Gastroesophageal sphincter (tissue), 4 donors: ENCODE results near the gene SERPINB5. TPM values are rescaled to one million over a fixed set of nuclear protein-coding genes. Genes with fewer than 3 reads are reported as not detected.

Experiments
- ATAC-seq: fragments of 150-250 bp; one replicate; pipeline ENCODE4 v1.9.1; 2016; ENCODE audit warnings: mild to moderate bottlenecking, moderate library complexity
- H3K27ac ChIP-seq, 4 donors: fragments of 200-600 bp; sonication (generic) in 3 of 4; 1 replicate in 3 of 4; 2 replicates in 1 of 4; pipeline ENCODE4 v1.5.1; 2016 to 2019
- H3K27me3 ChIP-seq: fragments of 200-600 bp; sonication (generic); one replicate; pipeline ENCODE4 v1.5.1; 2019
- H3K36me3 ChIP-seq, 2 donors: fragments of 200-600 bp; sonication (generic); one replicate each; pipeline ENCODE4 v1.5.1; 2019; ENCODE audit warnings: control low read depth in 1 of 2
- H3K4me1 ChIP-seq, 3 donors: fragments of 200-600 bp; sonication (generic); 1 replicate in 2 of 3; 2 replicates in 1 of 3; pipeline ENCODE4 v1.5.1; 2016 to 2019; ENCODE audit warnings: control low read depth in 2 of 3
- H3K4me3 ChIP-seq, 2 donors: fragments of 200-600 bp; sonication (generic); one replicate each; pipeline ENCODE4 v1.5.1; 2019; ENCODE audit warnings: mild to moderate bottlenecking in 1 of 2, moderate library complexity in 1 of 2
- H3K9me3 ChIP-seq, 3 donors: fragments of 200-600 bp; sonication (generic); one replicate each; pipeline ENCODE4 v1.5.1; 2017 to 2019; ENCODE audit warnings: control low read depth in 2 of 3
- EP300 ChIP-seq: sonication (generic); formaldehyde crosslinking; IDR thresholded peaks from one replicate; pipeline ENCODE4 v1.6.1; 2017; ENCODE audit warnings: antibody characterized with exemption, mild to moderate bottlenecking
- POLR2A ChIP-seq, 2 donors: fragments of 450-650 bp; IDR thresholded peaks; one replicate each; pipeline ENCODE4 v1.6.1; 2017; ENCODE audit warnings: antibody characterized with exemption in 2 of 2, mild to moderate bottlenecking in 2 of 2, moderate library complexity in 1 of 2
- POLR2AphosphoS5 ChIP-seq: sonication (generic); formaldehyde crosslinking; IDR thresholded peaks from one replicate; pipeline ENCODE4 v1.6.1; 2017; ENCODE audit warnings: antibody characterized with exemption
- WGBS, 2 donors: methylation state at CpG; one replicate each; pipeline ENCODE4 v1.1.5; 2018; ENCODE audit warnings: low coverage in 1 of 2; 5-methylcytosine and 5-hydroxymethylcytosine counted together
- total RNA-seq, 4 donors: library from RNA; depleted of rRNA; stranded (reverse); fragments of >200 nt; gene quantifications; one replicate each; pipeline ENCODE4 v1.1.0, GENCODE V29; 2016
- TF ChIP-seq, protein P1 (sequence below), 4 experiments: fragments of 200-600 bp in 2 of 4; fragments of 450-650 bp in 2 of 4; sonication (generic) in 1 of 4; IDR thresholded peaks; one replicate each; pipeline ENCODE4 v1.5.1; 2017 to 2019; ENCODE audit warnings: antibody characterized with exemption in 4 of 4, mild to moderate bottlenecking in 2 of 4, moderate library complexity in 2 of 4

The SERPINB5 gene
- total RNA-seq, 4 donors from 2014 or later: 0.13 to 11.5 (median 1.1) TPM; not detected in 1

DNA sequence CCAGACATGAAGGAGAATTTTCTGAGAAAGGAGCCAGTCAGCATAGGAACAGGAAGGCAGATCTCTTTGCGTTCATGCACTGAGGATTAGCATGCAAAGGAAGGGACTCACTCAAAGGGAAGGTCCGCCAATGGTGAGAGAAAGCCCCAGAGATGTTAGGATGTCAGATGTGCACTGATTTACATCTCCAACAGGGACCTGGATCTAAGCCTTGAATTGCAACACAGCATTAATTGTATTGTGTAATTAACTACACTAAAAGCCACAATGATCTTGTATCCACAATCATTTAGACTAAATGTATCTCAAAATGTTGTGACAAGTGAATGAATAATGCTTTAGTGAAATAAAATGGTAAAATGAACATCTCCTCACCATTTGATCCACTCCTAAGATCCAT lies 4.2 kb downstream of the SERPINB5 start:
- H3K36me3 ChIP-seq: no peaks in the 10 kb centered on the region
- H3K4me3 ChIP-seq: no peak overlapping the region
- H3K9me3 ChIP-seq: no peaks in the 10 kb centered on the region
- WGBS, 2 donors: 69 to 71% methylated on average over 2 of the region's 2 CpGs
- no peak overlapping the region for H3K27ac ChIP-seq
- no peak for ATAC-seq
- no peaks in the 10 kb centered on the region for H3K27me3 ChIP-seq
- no peaks in the 10 kb centered on the region for H3K4me1 ChIP-seq
- TF ChIP-seq, protein P1, sequence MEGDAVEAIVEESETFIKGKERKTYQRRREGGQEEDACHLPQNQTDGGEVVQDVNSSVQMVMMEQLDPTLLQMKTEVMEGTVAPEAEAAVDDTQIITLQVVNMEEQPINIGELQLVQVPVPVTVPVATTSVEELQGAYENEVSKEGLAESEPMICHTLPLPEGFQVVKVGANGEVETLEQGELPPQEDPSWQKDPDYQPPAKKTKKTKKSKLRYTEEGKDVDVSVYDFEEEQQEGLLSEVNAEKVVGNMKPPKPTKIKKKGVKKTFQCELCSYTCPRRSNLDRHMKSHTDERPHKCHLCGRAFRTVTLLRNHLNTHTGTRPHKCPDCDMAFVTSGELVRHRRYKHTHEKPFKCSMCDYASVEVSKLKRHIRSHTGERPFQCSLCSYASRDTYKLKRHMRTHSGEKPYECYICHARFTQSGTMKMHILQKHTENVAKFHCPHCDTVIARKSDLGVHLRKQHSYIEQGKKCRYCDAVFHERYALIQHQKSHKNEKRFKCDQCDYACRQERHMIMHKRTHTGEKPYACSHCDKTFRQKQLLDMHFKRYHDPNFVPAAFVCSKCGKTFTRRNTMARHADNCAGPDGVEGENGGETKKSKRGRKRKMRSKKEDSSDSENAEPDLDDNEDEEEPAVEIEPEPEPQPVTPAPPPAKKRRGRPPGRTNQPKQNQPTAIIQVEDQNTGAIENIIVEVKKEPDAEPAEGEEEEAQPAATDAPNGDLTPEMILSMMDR (IDR thresholded peaks at IDR 0.05): no peak
- TF ChIP-seq POLR2AphosphoS5 (no peak), POLR2A (IDR thresholded peaks at IDR 0.05) (no peak)

GRCh38 chr18:63487676-63488075 lies 10.9 kb downstream of the SERPINB5 start:
- Histone ChIP-seq H3K4me1 (peaks cover 0 to 16% (median 0%) of the 10 kb centered on the region in 3 donors), H3K4me3 (no peak overlapping the region), H3K27ac (no peak overlapping the region), H3K9me3 (no peaks in the 10 kb centered on the region), H3K36me3 (no peaks in the 10 kb centered on the region), H3K27me3 (no peaks in the 10 kb centered on the region)
- ATAC-seq: no peak
- WGBS, 2 donors: 65 to 68% methylated on average over 2 of the region's 2 CpGs
- TF ChIP-seq, protein P1 (IDR thresholded peaks at IDR 0.05): no peak
- no peak for TF ChIP-seq POLR2A (IDR thresholded peaks at IDR 0.05)
- no peak for TF ChIP-seq POLR2AphosphoS5
- TF ChIP-seq EP300: no peak

GRCh38 chr18:63488160-63488559 lies 11.4 kb downstream of the SERPINB5 start:
- WGBS, 2 donors: 0 to 50% methylated on average over 2 of the region's 2 CpGs
- TF ChIP-seq EP300: no peak
- TF ChIP-seq POLR2A (IDR thresholded peaks at IDR 0.05): no peak
- TF ChIP-seq, protein P1 (IDR thresholded peaks at IDR 0.05): no peak
- no peak for TF ChIP-seq POLR2AphosphoS5
- no peak overlapping the region for H3K27ac ChIP-seq

GRCh38 chr18:63492851-63493250 lies 16.1 kb downstream of the SERPINB5 start:
- WGBS, 2 donors: 60 to 82% methylated on average over 3 of the region's 3 CpGs

More at GRCh38 chr18:63488160-63488559, 11.4 kb downstream of the SERPINB5 start:
- no peak overlapping the region for H3K4me3 ChIP-seq
- peaks cover 0 to 16% (median 0%) of the 10 kb centered on the region in 3 donors for H3K4me1 ChIP-seq
- H3K36me3 ChIP-seq: no peaks in the 10 kb centered on the region
- no peaks in the 10 kb centered on the region for H3K9me3 ChIP-seq
- no peaks in the 10 kb centered on the region for H3K27me3 ChIP-seq
- ATAC-seq: no peak

GRCh38 chr18:63495675-63496074 lies 18.9 kb downstream of the SERPINB5 start:
- TF ChIP-seq POLR2A (IDR thresholded peaks at IDR 0.05): no peak
- TF ChIP-seq EP300: no peak
- no peak for TF ChIP-seq POLR2AphosphoS5
- TF ChIP-seq, protein P1 (IDR thresholded peaks at IDR 0.05): no peak
- Histone ChIP-seq H3K27ac (no peak overlapping the region), H3K4me3 (no peak overlapping the region), H3K27me3 (no peaks in the 10 kb centered on the region), H3K9me3 (no peaks in the 10 kb centered on the region), H3K36me3 (no peaks in the 10 kb centered on the region), H3K4me1 (no peaks in the 10 kb centered on the region)
- ATAC-seq: no peak
- 77 to 84% methylated on average over 2 of the region's 2 CpGs for WGBS, 2 donors

More at GRCh38 chr18:63492851-63493250, 16.1 kb downstream of the SERPINB5 start:
- H3K4me1 ChIP-seq: peaks cover 0 to 16% (median 0%) of the 10 kb centered on the region in 3 donors
- no peak for TF ChIP-seq POLR2A (IDR thresholded peaks at IDR 0.05)
- no peak for TF ChIP-seq POLR2AphosphoS5
- TF ChIP-seq, protein P1 (IDR thresholded peaks at IDR 0.05): no peak
- no peak for TF ChIP-seq EP300
- no peak for ATAC-seq
- no peaks in the 10 kb centered on the region for H3K27me3 ChIP-seq
- H3K36me3 ChIP-seq: no peaks in the 10 kb centered on the region
- H3K27ac ChIP-seq: no peak overlapping the region
- H3K9me3 ChIP-seq: no peaks in the 10 kb centered on the region
- H3K4me3 ChIP-seq: no peak overlapping the region
